ENCODE results near the gene UGT1A1.

UGT1A1 gene

GRCh38 chr2:233760043-233760442, at the start of gene UGT1A1:
Gene UGT1A1, plus strand, starts transcription at chr2:233760270. Its CDS starts 18 bp downstream, at chr2:233760288.
- no peak for TF ChIP-seq CTCF (IDR thresholded peaks at IDR 0.05; ENCODE audit: extremely low read depth, insufficient read depth, missing control alignments)
- no peak for DNase-seq (ENCODE audit: low spot score)
- in situ Hi-C loops (cut with MboI; ENCODE audit: low pct_unique_long_range_greater_than_20kb, low sequenced_read_pairs, unreplicated experiment): no loop called here

- peak; percentile 49 for DNase-seq (ENCODE audit: low spot score)
- TF ChIP-seq CTCF (IDR thresholded peaks at IDR 0.05; ENCODE audit: extremely low read depth, insufficient read depth, missing control alignments): peak; percentile 89
- in situ Hi-C loops (cut with MboI; ENCODE audit: low pct_unique_long_range_greater_than_20kb, low sequenced_read_pairs, unreplicated experiment): loop anchor here (25.0 kb wide), 1 partner anchor 224 kb away; no protein-coding TSS in a partner anchor
Measured at GRCh38 chr2:233711312-233712008, 48.6 kb upstream of the UGT1A1 start.

- TF ChIP-seq CTCF (IDR thresholded peaks at IDR 0.05; ENCODE audit: extremely low read depth, insufficient read depth, missing control alignments): no peak
- in situ Hi-C loops (cut with MboI; ENCODE audit: low pct_unique_long_range_greater_than_20kb, low sequenced_read_pairs, unreplicated experiment): loop anchor here (25.0 kb wide), 1 partner anchor 225 kb away; no protein-coding TSS in a partner anchor
- no peak for DNase-seq (ENCODE audit: low spot score)
Measured at GRCh38 chr2:233712611-233713261, 47.3 kb upstream of the UGT1A1 start, which contains the start of gene UGT1A5. Gene UGT1A5, plus strand, starts transcription at chr2:233712907. Its CDS starts 85 bp downstream, at chr2:233712992.

GRCh38 chr2:233713262-233713615, 46.8 kb upstream of the UGT1A1 start:
- TF ChIP-seq CTCF (IDR thresholded peaks at IDR 0.05; ENCODE audit: extremely low read depth, insufficient read depth, missing control alignments): no peak
- no peak for DNase-seq (ENCODE audit: low spot score)
- in situ Hi-C loops (cut with MboI; ENCODE audit: low pct_unique_long_range_greater_than_20kb, low sequenced_read_pairs, unreplicated experiment): loop anchor here (25.0 kb wide), 1 partner anchor 226 kb away; no protein-coding TSS in a partner anchor

- in situ Hi-C loops (cut with MboI; ENCODE audit: low pct_unique_long_range_greater_than_20kb, low sequenced_read_pairs, unreplicated experiment): loop anchor here (25.0 kb wide), 1 partner anchor 227 kb away; no protein-coding TSS in a partner anchor
- no peak for DNase-seq (ENCODE audit: low spot score)
- TF ChIP-seq CTCF (IDR thresholded peaks at IDR 0.05; ENCODE audit: extremely low read depth, insufficient read depth, missing control alignments): no peak
Measured at GRCh38 chr2:233714121-233714520, 45.9 kb upstream of the UGT1A1 start.

- TF ChIP-seq CTCF (IDR thresholded peaks at IDR 0.05; ENCODE audit: extremely low read depth, insufficient read depth, missing control alignments): no peak
- DNase-seq (ENCODE audit: low spot score): no peak
- in situ Hi-C loops (cut with MboI; ENCODE audit: low pct_unique_long_range_greater_than_20kb, low sequenced_read_pairs, unreplicated experiment): loop anchor here (25.0 kb wide), 1 partner anchor 231 kb away; no protein-coding TSS in a partner anchor
Measured at GRCh38 chr2:233718552-233718951, 41.5 kb upstream of the UGT1A1 start, which contains the start of gene UGT1A4. Gene UGT1A4, plus strand, starts transcription at chr2:233718736. Its CDS starts 85 bp downstream, at chr2:233718821.

Data from GM13977 (cell line).